ENCODE results near the gene NTRK3. TPM values are rescaled to one million over a fixed set of nuclear protein-coding genes. Genes with fewer than 3 reads are reported as not detected.

NTRK3 gene
- total and polyA plus RNA-seq, 2 donors (not counting 3 experiments of a cell fraction or from before 2014, with no cell fraction given): not detected

DNA sequence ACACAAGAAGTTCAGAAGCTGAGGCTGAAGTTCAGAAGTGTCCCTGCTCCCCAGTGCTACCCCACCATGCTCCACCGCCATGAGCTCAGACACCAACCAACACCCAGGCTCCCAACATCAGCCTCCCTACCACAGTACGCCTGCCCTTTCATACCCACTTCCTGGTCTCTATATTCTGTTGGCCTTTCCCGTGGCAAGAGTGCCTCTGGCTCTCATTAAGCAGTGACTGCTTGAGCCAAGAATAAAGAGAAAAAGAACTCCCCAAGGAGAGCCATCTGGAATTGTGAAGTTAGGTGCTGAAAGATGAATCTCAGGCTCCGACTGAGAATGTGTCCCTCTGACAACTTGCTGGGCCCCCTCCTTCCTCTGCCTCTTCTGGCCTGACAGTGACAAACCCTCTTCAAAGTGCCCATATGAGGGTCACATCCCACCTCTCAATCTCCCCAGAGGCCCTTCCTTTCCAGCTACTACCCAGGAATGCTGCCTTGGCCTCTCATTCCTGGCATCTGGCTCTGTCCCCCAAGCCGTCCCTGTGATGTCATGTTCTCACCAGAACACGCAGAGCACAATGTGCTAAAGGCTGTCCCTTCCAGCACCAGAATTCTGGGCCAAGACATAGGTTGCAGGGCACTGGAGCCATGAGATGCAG is 306.8 kb downstream of the NTRK3 start:
- intact Hi-C loops (cut with micrococcal nuclease) (no loop called here), dilution Hi-C loops (cut with MboI; ENCODE audit: extremely low pct_ligation_motif_present, low sequenced_read_pairs) (no loop called here)
- Histone ChIP-seq H3K4me1 (ENCODE audit: control insufficient read depth, extremely low read depth, insufficient read depth, low read length) (no peaks in the 10 kb centered on the region), H3K9ac (replicated peaks; ENCODE audit: extremely low read depth, insufficient read depth, low read length) (no peak overlapping the region), H3K79me2 (ENCODE audit: control insufficient read depth, insufficient read depth, low read length) (no peaks in the 10 kb centered on the region), H3K9me1 (replicated peaks; ENCODE audit: control insufficient read depth, extremely low read depth, insufficient read depth, low read length) (no peaks in the 10 kb centered on the region), H3K9me3 (replicated peaks; ENCODE audit: control insufficient read depth, insufficient read depth, low read length) (peaks cover 5% of the 10 kb centered on the region), H4K20me1 (replicated peaks; ENCODE audit: control insufficient read depth, extremely low read depth, insufficient read depth, low read length) (no peaks in the 10 kb centered on the region), H2AFZ (ENCODE audit: low read depth, low read length) (no peak overlapping the region), H3K4me2 (ENCODE audit: insufficient read depth, low read length) (no peak overlapping the region), H3K27ac (ENCODE audit: insufficient read depth, low read depth, low read length) (no peak overlapping the region), H3K36me3 (ENCODE audit: control insufficient read depth in 2 of 2, extremely low read depth in 1 of 2, insufficient read depth in 2 of 2, low read length in 2 of 2) (no peaks in the 10 kb centered on the region), H3K27me3 (ENCODE audit: control insufficient read depth in 2 of 2, insufficient read depth in 2 of 2, low read length in 2 of 2) (no peaks in the 10 kb centered on the region), H3K4me3 (replicated peaks in 1 of 3; ENCODE audit: insufficient read depth in 1 of 3, low read depth in 1 of 3, low read length in 3 of 3) (no peak overlapping the region)
- TF ChIP-seq POLR2AphosphoS5 (IDR thresholded peaks at IDR 0.05; ENCODE audit: insufficient read depth, low read depth, low read length): no peak
- TF ChIP-seq GATA2 (IDR thresholded peaks at IDR 0.05; ENCODE audit: insufficient read depth, insufficient read length, low read depth, low read length): no peak
- TF ChIP-seq, protein P1, sequence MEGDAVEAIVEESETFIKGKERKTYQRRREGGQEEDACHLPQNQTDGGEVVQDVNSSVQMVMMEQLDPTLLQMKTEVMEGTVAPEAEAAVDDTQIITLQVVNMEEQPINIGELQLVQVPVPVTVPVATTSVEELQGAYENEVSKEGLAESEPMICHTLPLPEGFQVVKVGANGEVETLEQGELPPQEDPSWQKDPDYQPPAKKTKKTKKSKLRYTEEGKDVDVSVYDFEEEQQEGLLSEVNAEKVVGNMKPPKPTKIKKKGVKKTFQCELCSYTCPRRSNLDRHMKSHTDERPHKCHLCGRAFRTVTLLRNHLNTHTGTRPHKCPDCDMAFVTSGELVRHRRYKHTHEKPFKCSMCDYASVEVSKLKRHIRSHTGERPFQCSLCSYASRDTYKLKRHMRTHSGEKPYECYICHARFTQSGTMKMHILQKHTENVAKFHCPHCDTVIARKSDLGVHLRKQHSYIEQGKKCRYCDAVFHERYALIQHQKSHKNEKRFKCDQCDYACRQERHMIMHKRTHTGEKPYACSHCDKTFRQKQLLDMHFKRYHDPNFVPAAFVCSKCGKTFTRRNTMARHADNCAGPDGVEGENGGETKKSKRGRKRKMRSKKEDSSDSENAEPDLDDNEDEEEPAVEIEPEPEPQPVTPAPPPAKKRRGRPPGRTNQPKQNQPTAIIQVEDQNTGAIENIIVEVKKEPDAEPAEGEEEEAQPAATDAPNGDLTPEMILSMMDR (IDR thresholded peaks at IDR 0.05; ENCODE audit: extremely low read depth in 1 of 2, insufficient read depth in 1 of 2, low read depth in 1 of 2, low read length in 2 of 2): no peak
- no peak for TF ChIP-seq JUN (IDR thresholded peaks at IDR 0.05; ENCODE audit: borderline replicate concordance, insufficient read depth, insufficient read length, low read depth)
- TF ChIP-seq MYC (IDR thresholded peaks at IDR 0.05; ENCODE audit: low read depth, low read length): no peak
- TF ChIP-seq, protein P2, sequence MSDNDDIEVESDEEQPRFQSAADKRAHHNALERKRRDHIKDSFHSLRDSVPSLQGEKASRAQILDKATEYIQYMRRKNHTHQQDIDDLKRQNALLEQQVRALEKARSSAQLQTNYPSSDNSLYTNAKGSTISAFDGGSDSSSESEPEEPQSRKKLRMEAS (IDR thresholded peaks at IDR 0.05; ENCODE audit: insufficient read depth, insufficient read length): no peak
- TF ChIP-seq FOS (IDR thresholded peaks at IDR 0.05; ENCODE audit: borderline replicate concordance, insufficient read depth, low read length): no peak
- no peak for FAIRE-seq
- DNase-seq (ENCODE audit: low read depth, low spot score): no peak
- CTCF ChIA-PET: no interaction called here
- no TSS peak for BruUV-seq (replicated peaks)
- POLR2A ChIA-PET: no interaction called here

Measured in endothelial cell of umbilical vein (primary cell).